CD8-positive, alpha-beta memory T cell (primary cell): Measurements from ENCODE around the gene GON7. TPM values are rescaled to one million over a fixed set of nuclear protein-coding genes. Genes with fewer than 3 reads are reported as not detected.

Source experiments
- CTCF ChIA-PET: fragments of 350-600 bp; sonication (Branson Sonifier 250); formaldehyde crosslinking; loops from one replicate; lab custom pipeline; 2021; ENCODE audit warnings: antibody characterized with exemption; lab: Charles Lee
- POLR2A ChIA-PET: fragments of 350-600 bp; sonication (Branson Sonifier 250); formaldehyde crosslinking; loops from one replicate; lab custom pipeline; 2021; ENCODE audit warnings: antibody characterized with exemption; lab: Charles Lee
- DNase-seq, 5 donors: peaks; one replicate each; pipeline versions ENCODE4 v3.0.0 to v3.0.0-alpha.2; 2020 to 2022; ENCODE audit warnings: mixed read lengths in 1 of 5
- H3K27ac ChIP-seq: one replicate; pipeline ENCODE4 v1.7.0; 2013; ENCODE audit warnings: low read depth, mild to moderate bottlenecking, low read length, moderate library complexity
- H3K27me3 ChIP-seq: 2 replicates; pipeline ENCODE4 v1.7.0; 2013; ENCODE audit warnings: low read length, mild to moderate bottlenecking; ENCODE audit not compliant: insufficient read depth, poor library complexity, severe bottlenecking
- H3K36me3 ChIP-seq: 2 replicates; pipeline ENCODE4 v1.7.0; 2013; ENCODE audit warnings: mild to moderate bottlenecking, low read length, moderate library complexity; ENCODE audit not compliant: insufficient read depth
- H3K4me1 ChIP-seq: 2 replicates; pipeline ENCODE4 v1.7.0; 2013; ENCODE audit warnings: mild to moderate bottlenecking, low read length, moderate library complexity; ENCODE audit not compliant: insufficient read depth
- H3K4me3 ChIP-seq: 2 replicates; pipeline ENCODE4 v1.7.0; 2013; ENCODE audit warnings: mild to moderate bottlenecking, low read length
- H3K9me3 ChIP-seq: 2 replicates; pipeline ENCODE4 v1.7.0; 2013; ENCODE audit warnings: mild to moderate bottlenecking, low read length
- H3K27ac Mint-ChIP-seq, 8 donors: one replicate each; pipeline ENCODE4 v1.8.0; 2020 to 2021; ENCODE audit warnings: mixed read lengths in 8 of 8, mild to moderate bottlenecking in 6 of 8, inconsistent platforms in 3 of 8, moderate library complexity in 3 of 8
- H3K27me3 Mint-ChIP-seq, 2 donors: one replicate each; pipeline ENCODE4 v1.8.0; 2020 to 2021; ENCODE audit warnings: mixed read lengths in 2 of 2, mild to moderate bottlenecking in 1 of 2, moderate library complexity in 1 of 2
- H3K36me3 Mint-ChIP-seq, 3 donors: one replicate each; pipeline ENCODE4 v1.8.0; 2020 to 2021; ENCODE audit warnings: mixed read lengths in 3 of 3, inconsistent platforms in 1 of 3, mild to moderate bottlenecking in 1 of 3
- H3K4me1 Mint-ChIP-seq, 3 donors: one replicate each; pipeline ENCODE4 v1.8.0; 2020 to 2021; ENCODE audit warnings: mixed read lengths in 3 of 3, inconsistent platforms in 1 of 3, mild to moderate bottlenecking in 1 of 3
- H3K4me3 Mint-ChIP-seq, 7 donors: one replicate each; pipeline ENCODE4 v1.8.0; 2020 to 2021; ENCODE audit warnings: mixed read lengths in 7 of 7, mild to moderate bottlenecking in 6 of 7, moderate library complexity in 4 of 7, inconsistent platforms in 2 of 7
- H3K9me3 Mint-ChIP-seq, 5 donors: one replicate each; pipeline ENCODE4 v1.8.0; 2020 to 2022; ENCODE audit warnings: mixed read lengths in 5 of 5, mild to moderate bottlenecking in 3 of 5, moderate library complexity in 2 of 5, inconsistent platforms in 1 of 5
- polyA plus RNA-seq: library from polyadenylated mRNA; unstranded; fragments of 300-500 nt; fragmentation: Illumina TruSeq; gene quantifications from one replicate; pipeline ENCODE4 v1.2.3, GENCODE V29; 2021
- total RNA-seq, 2 experiments: library from RNA; stranded (reverse); gene quantifications; one replicate each; pipeline ENCODE4 v1.2.3, GENCODE V29; 2021

The GON7 gene
- total and polyA plus RNA-seq, 3 experiments from 2014 or later = 19.7 to 24.2 (median 19.8) TPM

GRCh38 chr14:93195316-93195999 lies 11.4 kb downstream of the GON7 start:
- Mint-ChIP-seq H3K9me3 (no peaks in the 10 kb centered on the region), H3K27me3 (no peaks in the 10 kb centered on the region), H3K4me3 (no peak overlapping the region), H3K4me1 (peaks cover 0 to 3% (median 0%) of the 10 kb centered on the region in 3 donors), H3K36me3 (peaks cover 0 to 11% (median 1%) of the 10 kb centered on the region in 3 donors), H3K27ac (no peak overlapping the region)
- POLR2A ChIA-PET = interaction anchor here (0.9 kb wide), 1 partner anchor 11 kb away, joined by 3 read pairs; the partner anchor contains the start of genes LYSET and MOAP1
- H3K4me1 ChIP-seq = no peaks in the 10 kb centered on the region
- H3K27me3 ChIP-seq = no peaks in the 10 kb centered on the region
- H3K9me3 ChIP-seq = no peaks in the 10 kb centered on the region
- no peak overlapping the region for H3K4me3 ChIP-seq
- CTCF ChIA-PET = no interaction called here
- DNase-seq = no peak
- H3K36me3 ChIP-seq = no peaks in the 10 kb centered on the region
- H3K27ac ChIP-seq = no peak overlapping the region

GRCh38 chr14:93186956-93187355 lies 19.9 kb downstream of the GON7 start:
- Mint-ChIP-seq H3K4me3 (peak overlapping the region in 1 of 7 donors; percentile 95), H3K27ac (peak overlapping the region; percentile 1 to 98 (median 50)), H3K36me3 (peaks cover 0 to 43% (median 3%) of the 10 kb centered on the region in 3 donors), H3K9me3 (no peaks in the 10 kb centered on the region), H3K4me1 (peaks cover 33 to 43% (median 41%) of the 10 kb centered on the region in 3 donors), H3K27me3 (no peaks in the 10 kb centered on the region)
- Histone ChIP-seq H3K27ac (no peak overlapping the region), H3K4me3 (no peak overlapping the region), H3K36me3 (peaks cover 15% of the 10 kb centered on the region), H3K27me3 (no peaks in the 10 kb centered on the region), H3K9me3 (no peaks in the 10 kb centered on the region), H3K4me1 (peaks cover 31% of the 10 kb centered on the region)
- POLR2A ChIA-PET = no interaction called here
- no peak for DNase-seq
- CTCF ChIA-PET = interaction anchor here (4.6 kb wide), 1 partner anchor 73 kb away, joined by 33 read pairs; no protein-coding TSS in a partner anchor

GRCh38 chr14:93186466-93186865 lies 20.4 kb downstream of the GON7 start:
- H3K27ac Mint-ChIP-seq = peak overlapping the region; percentile 1 to 98 (median 80)

GRCh38 chr14:93185349-93185720 lies 21.5 kb downstream of the GON7 start:
- Histone ChIP-seq H3K27ac (peak overlapping the region; percentile 98), H3K4me3 (peak overlapping the region; percentile 93), H3K27me3 (no peaks in the 10 kb centered on the region), H3K4me1 (peaks cover 31% of the 10 kb centered on the region), H3K9me3 (no peaks in the 10 kb centered on the region), H3K36me3 (peaks cover 19% of the 10 kb centered on the region)
- Mint-ChIP-seq H3K9me3 (no peaks in the 10 kb centered on the region), H3K27me3 (no peaks in the 10 kb centered on the region), H3K4me3 (peak overlapping the region; percentile 91 to 97 (median 94)), H3K4me1 (peaks cover 35 to 47% (median 45%) of the 10 kb centered on the region in 3 donors), H3K27ac (peak overlapping the region; percentile 93 to 99 (median 98)), H3K36me3 (peaks cover 0 to 48% (median 5%) of the 10 kb centered on the region in 3 donors)
- no peak for DNase-seq
- POLR2A ChIA-PET = interaction anchor here (0.9 to 2.3 kb wide), 6 partner anchors 10 to 233 kb away, joined by 3 to 36 read pairs (median 3); partner anchors contain the start of genes GON7, ITPK1 and UBR7
- CTCF ChIA-PET = interaction anchor here (0.8 to 4.6 kb wide), 4 partner anchors 9 to 71 kb away, joined by 3 to 33 read pairs (median 18); partner anchors contain the start of genes GON7 and UBR7

More at GRCh38 chr14:93186466-93186865, 20.4 kb downstream of the GON7 start:
- H3K36me3 ChIP-seq = peaks cover 19% of the 10 kb centered on the region
- peaks cover 31% of the 10 kb centered on the region for H3K4me1 ChIP-seq
- Mint-ChIP-seq H3K9me3 (no peaks in the 10 kb centered on the region), H3K4me1 (peaks cover 35 to 47% (median 45%) of the 10 kb centered on the region in 3 donors), H3K27me3 (no peaks in the 10 kb centered on the region), H3K36me3 (peaks cover 0 to 44% (median 5%) of the 10 kb centered on the region in 3 donors), H3K4me3 (peak overlapping the region in 6 of 7 donors; percentile 54 to 97 (median 68))
- no peaks in the 10 kb centered on the region for H3K27me3 ChIP-seq
- no peak overlapping the region for H3K4me3 ChIP-seq
- no peak overlapping the region for H3K27ac ChIP-seq
- no peak for DNase-seq
- no peaks in the 10 kb centered on the region for H3K9me3 ChIP-seq
- CTCF ChIA-PET = interaction anchor here (4.6 kb wide), 1 partner anchor 72 kb away, joined by 33 read pairs; no protein-coding TSS in a partner anchor
- POLR2A ChIA-PET = no interaction called here

- H3K27ac ChIP-seq = peak within 1 kb of the TSS; percentile 98
- Mint-ChIP-seq H3K27ac (peak within 1 kb of the TSS; percentile 93 to 99 (median 98)), H3K4me3 (peak within 1 kb of the TSS; percentile 91 to 97 (median 94)), H3K4me1 (peaks cover 33 to 47% (median 45%) of the 10 kb centered on the region in 3 donors), H3K9me3 (no peaks in the 10 kb centered on the region), H3K36me3 (peaks cover 0 to 47% (median 3%) of the 10 kb centered on the region in 3 donors), H3K27me3 (no peaks in the 10 kb centered on the region)
- no peaks in the 10 kb centered on the region for H3K27me3 ChIP-seq
- ChIA-PET POLR2A (interaction anchor here (0.9 to 2.3 kb wide), 9 partner anchors 10 to 232 kb away, joined by 3 to 36 read pairs (median 3); partner anchors contain the start of genes GON7, ITPK1 and UBR7), CTCF (interaction anchor here (0.8 to 4.6 kb wide), 5 partner anchors 9 to 77 kb away, joined by 3 to 33 read pairs (median 7); partner anchors contain the start of genes GON7 and UBR7)
- H3K36me3 ChIP-seq = peaks cover 19% of the 10 kb centered on the region
- peaks cover 31% of the 10 kb centered on the region for H3K4me1 ChIP-seq
- H3K4me3 ChIP-seq = peak within 1 kb of the TSS; percentile 95
- peak; percentile 89 to 95 (median 90) for DNase-seq
- no peaks in the 10 kb centered on the region for H3K9me3 ChIP-seq
These were observed 22.2 kb downstream of the GON7 start, which contains the start of the genes LYSET and MOAP1 for GRCh38 chr14:93184391-93185348. Gene LYSET (plus strand): TSS chr14:93185317. CDS start chr14:93185406, 89 bp downstream. Gene MOAP1 (minus strand): TSS chr14:93184897. CDS start chr14:93184242, 655 bp downstream.

GRCh38 chr14:93183596-93184317 lies 23.1 kb downstream of the GON7 start:
- Histone ChIP-seq H3K27me3 (no peaks in the 10 kb centered on the region), H3K4me1 (peaks cover 31% of the 10 kb centered on the region), H3K27ac (peak overlapping the region; percentile 98), H3K9me3 (no peaks in the 10 kb centered on the region), H3K36me3 (peaks cover 15% of the 10 kb centered on the region), H3K4me3 (peak overlapping the region; percentile 95)
- ChIA-PET CTCF (interaction anchor here (1.1 to 4.6 kb wide), 4 partner anchors 8 to 77 kb away, joined by 3 to 33 read pairs (median 18); partner anchors contain the start of genes GON7 and UBR7), POLR2A (interaction anchor here (2.2 to 2.3 kb wide), 2 partner anchors 23 to 69 kb away, joined by 36 read pairs; partner anchors contain the start of genes GON7, ITPK1 and UBR7)
- no peaks in the 10 kb centered on the region for H3K27me3 Mint-ChIP-seq
- H3K4me1 Mint-ChIP-seq = peaks cover 30 to 45% (median 42%) of the 10 kb centered on the region in 3 donors
- H3K36me3 Mint-ChIP-seq = peaks cover 0 to 42% (median 3%) of the 10 kb centered on the region in 3 donors
- H3K9me3 Mint-ChIP-seq = no peaks in the 10 kb centered on the region
- H3K27ac Mint-ChIP-seq = peak overlapping the region; percentile 90 to 98 (median 94)
- H3K4me3 Mint-ChIP-seq = peak overlapping the region; percentile 85 to 95 (median 88)
- DNase-seq = no peak
